WTC11 (cell line): ENCODE data around the gene S100P. TPM values are rescaled to one million over a fixed set of nuclear protein-coding genes. Genes with fewer than 3 reads are reported as not detected.
A peak's percentile ranks its signal among the peaks of the same experiment; 100 is the strongest.

Experiments used
- ATAC-seq: fragments of 200-7000 bp; cut with Tn5 transposase; 2 replicates; pipeline ENCODE4 v1.10.0; 2021; ENCODE audit warnings: mild to moderate bottlenecking, moderate library complexity
- CTCF ChIA-PET: fragments of 300-600 bp; sonication (Branson Sonifier 250); formaldehyde crosslinking; loops from one replicate; lab custom pipeline; 2021; ENCODE audit warnings: antibody characterized with exemption; lab: Charles Lee
- POLR2A ChIA-PET: fragments of 350-600 bp; sonication (Branson Sonifier 250); formaldehyde crosslinking; loops from one replicate; lab custom pipeline; 2021; ENCODE audit warnings: antibody characterized with exemption; lab: Charles Lee
- DNase-seq: peaks from one replicate; pipeline ENCODE4 v3.0.0; 2021; ENCODE audit warnings: low spot score
- H3K27ac Mint-ChIP-seq: 2 replicates; pipeline ENCODE4 v1.8.0; 2021; ENCODE audit warnings: mixed read lengths
- H3K27me3 Mint-ChIP-seq: 2 replicates; pipeline ENCODE4 v1.8.0; 2021; ENCODE audit warnings: low read depth, mild to moderate bottlenecking, moderate library complexity, mixed read lengths
- H3K36me3 Mint-ChIP-seq: 2 replicates; pipeline ENCODE4 v1.8.0; 2021; ENCODE audit warnings: mixed read lengths
- H3K4me1 Mint-ChIP-seq: 2 replicates; pipeline ENCODE4 v1.8.0; 2022; ENCODE audit warnings: mixed read lengths
- H3K4me3 Mint-ChIP-seq: 2 replicates; pipeline ENCODE4 v1.8.0; 2021; ENCODE audit warnings: mild to moderate bottlenecking, moderate library complexity, mixed read lengths
- H3K9me3 Mint-ChIP-seq: 2 replicates; pipeline ENCODE4 v1.8.0; 2021; ENCODE audit warnings: mixed read lengths
- ATF2 ChIP-seq: sonication (generic); formaldehyde crosslinking; IDR thresholded peaks from 2 replicates; pipeline ENCODE4 v1.8.1; 2022; ENCODE audit warnings: low read depth, missing genetic modification reagents, borderline replicate concordance
- E2F1 ChIP-seq: sonication (generic); formaldehyde crosslinking; IDR thresholded peaks from 2 replicates; pipeline ENCODE4 v1.8.0; 2022; ENCODE audit warnings: mild to moderate bottlenecking, missing genetic modification reagents
- EMX1 ChIP-seq: fragments of 250-450 bp; sonication (Bioruptor Pico); IDR thresholded peaks from 2 replicates; pipeline ENCODE4 v1.8.0; 2021; ENCODE audit warnings: mild to moderate bottlenecking
- ETV6 ChIP-seq: sonication (generic); formaldehyde crosslinking; IDR thresholded peaks from 2 replicates; pipeline ENCODE4 v1.8.1; 2022; ENCODE audit warnings: mild to moderate bottlenecking, missing genetic modification reagents
- IRF2 ChIP-seq: sonication (generic); formaldehyde crosslinking; IDR thresholded peaks from 2 replicates; pipeline ENCODE4 v1.8.0; 2022; ENCODE audit warnings: low read depth, missing genetic modification reagents, borderline replicate concordance
- JUN ChIP-seq: sonication (generic); formaldehyde crosslinking; IDR thresholded peaks from 2 replicates; pipeline ENCODE4 v1.8.0; 2023; ENCODE audit warnings: mild to moderate bottlenecking, missing genetic modification reagents
- MLX ChIP-seq: sonication (generic); formaldehyde crosslinking; IDR thresholded peaks from 2 replicates; pipeline ENCODE4 v1.8.1; 2023; ENCODE audit warnings: mild to moderate bottlenecking, missing genetic modification reagents, moderate library complexity
- NFATC4 ChIP-seq: fragments of 250-450 bp; sonication (Bioruptor Pico); IDR thresholded peaks from 2 replicates; pipeline ENCODE4 v1.9.0; 2021; ENCODE audit warnings: mild to moderate bottlenecking
- PRRX2 ChIP-seq: fragments of 250-450 bp; sonication (Bioruptor Pico); IDR thresholded peaks from 2 replicates; pipeline ENCODE4 v1.8.0; 2021; ENCODE audit warnings: mild to moderate bottlenecking
- TP53 ChIP-seq: sonication (generic); formaldehyde crosslinking; IDR thresholded peaks from 2 replicates; pipeline ENCODE4 v1.8.1; 2023; ENCODE audit warnings: mild to moderate bottlenecking, missing genetic modification reagents
- ZBTB43 ChIP-seq: sonication (generic); formaldehyde crosslinking; IDR thresholded peaks from 2 replicates; pipeline ENCODE4 v1.8.1; 2023; ENCODE audit warnings: mild to moderate bottlenecking, missing genetic modification reagents
- ZNF263 ChIP-seq: sonication (generic); formaldehyde crosslinking; IDR thresholded peaks from 2 replicates; pipeline ENCODE4 v1.8.1; 2022; ENCODE audit warnings: low read depth, mild to moderate bottlenecking, moderate library complexity, missing genetic modification reagents
- total RNA-seq: library from RNA; stranded (reverse); gene quantifications from 3 replicates; pipeline ENCODE4 v1.2.3, GENCODE V29; 2021
- TF ChIP-seq, protein P1 (sequence below): fragments of 250-450 bp; sonication (Bioruptor Pico); IDR thresholded peaks from 2 replicates; pipeline ENCODE4 v2.1.2; 2022; ENCODE audit warnings: mild to moderate bottlenecking, moderate library complexity
- TF ChIP-seq, protein P2 (sequence below): sonication (generic); formaldehyde crosslinking; IDR thresholded peaks from 2 replicates; pipeline ENCODE4 v1.8.0; 2023; ENCODE audit warnings: mild to moderate bottlenecking, missing genetic modification reagents
- TF ChIP-seq, protein P3 (sequence below): sonication (generic); formaldehyde crosslinking; IDR thresholded peaks from 2 replicates; pipeline ENCODE4 v1.8.0; 2022; ENCODE audit warnings: mild to moderate bottlenecking, missing genetic modification reagents
- TF ChIP-seq, protein P4 (sequence below): sonication (generic); formaldehyde crosslinking; conservative IDR thresholded peaks from 2 replicates; pipeline ENCODE4 v1.8.1; 2022; ENCODE audit warnings: mild to moderate bottlenecking, missing genetic modification reagents

The S100P gene
- total RNA-seq, 1 experiment from 2014 or later, result not detected

DNA sequence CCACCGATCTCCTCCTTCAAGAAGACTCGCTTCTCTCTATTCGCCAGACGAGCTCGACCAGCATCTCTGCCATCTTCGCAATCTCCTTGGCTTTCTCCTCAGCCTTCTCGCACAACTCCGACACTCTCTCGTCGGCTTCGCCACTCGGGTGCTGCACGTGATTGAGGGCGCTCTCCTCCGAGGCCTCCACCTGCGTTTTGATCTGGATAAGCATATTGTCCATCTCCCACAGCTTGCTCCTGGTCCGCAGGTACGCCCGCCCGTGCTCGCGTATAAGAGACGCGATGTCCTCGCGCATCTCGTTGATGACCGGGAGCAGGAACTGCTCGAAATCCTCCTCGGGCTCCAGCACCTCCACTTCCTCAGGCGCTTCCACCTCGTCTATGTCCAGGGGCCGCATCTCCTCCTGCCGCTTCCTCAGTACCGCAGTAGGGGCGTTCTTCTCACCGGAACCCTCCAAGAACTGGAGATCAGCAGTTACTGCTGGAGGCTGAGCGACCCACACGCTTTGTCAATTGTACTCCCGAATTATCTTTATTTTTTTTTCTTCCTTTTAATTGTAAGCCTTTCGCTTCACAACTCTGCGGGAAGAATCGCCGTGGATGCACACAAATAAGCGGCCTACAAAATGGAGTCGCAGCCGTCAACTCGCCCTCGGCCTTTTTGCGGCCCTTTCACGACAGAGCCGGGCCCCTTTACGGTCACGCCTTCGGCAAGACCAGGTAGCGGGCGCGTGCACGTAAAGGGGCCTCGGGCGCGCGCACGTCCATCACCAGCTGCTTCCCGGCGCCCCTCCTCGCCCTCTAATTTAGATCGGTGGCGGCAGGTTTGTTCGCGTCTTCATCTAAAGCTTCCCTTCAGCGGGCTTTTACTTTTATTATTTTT is 15.8 kb downstream of the S100P start, which contains the start of gene MRFAP1L1 (continued):
- TF ChIP-seq, protein P1, sequence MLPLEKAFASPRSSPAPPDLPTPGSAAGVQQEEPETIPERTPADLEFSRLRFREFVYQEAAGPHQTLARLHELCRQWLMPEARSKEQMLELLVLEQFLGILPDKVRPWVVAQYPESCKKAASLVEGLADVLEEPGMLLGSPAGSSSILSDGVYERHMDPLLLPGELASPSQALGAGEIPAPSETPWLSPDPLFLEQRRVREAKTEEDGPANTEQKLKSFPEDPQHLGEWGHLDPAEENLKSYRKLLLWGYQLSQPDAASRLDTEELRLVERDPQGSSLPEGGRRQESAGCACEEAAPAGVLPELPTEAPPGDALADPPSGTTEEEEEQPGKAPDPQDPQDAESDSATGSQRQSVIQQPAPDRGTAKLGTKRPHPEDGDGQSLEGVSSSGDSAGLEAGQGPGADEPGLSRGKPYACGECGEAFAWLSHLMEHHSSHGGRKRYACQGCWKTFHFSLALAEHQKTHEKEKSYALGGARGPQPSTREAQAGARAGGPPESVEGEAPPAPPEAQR (CRISPR knock-in tag), result no peak
- TF ChIP-seq, protein P2, sequence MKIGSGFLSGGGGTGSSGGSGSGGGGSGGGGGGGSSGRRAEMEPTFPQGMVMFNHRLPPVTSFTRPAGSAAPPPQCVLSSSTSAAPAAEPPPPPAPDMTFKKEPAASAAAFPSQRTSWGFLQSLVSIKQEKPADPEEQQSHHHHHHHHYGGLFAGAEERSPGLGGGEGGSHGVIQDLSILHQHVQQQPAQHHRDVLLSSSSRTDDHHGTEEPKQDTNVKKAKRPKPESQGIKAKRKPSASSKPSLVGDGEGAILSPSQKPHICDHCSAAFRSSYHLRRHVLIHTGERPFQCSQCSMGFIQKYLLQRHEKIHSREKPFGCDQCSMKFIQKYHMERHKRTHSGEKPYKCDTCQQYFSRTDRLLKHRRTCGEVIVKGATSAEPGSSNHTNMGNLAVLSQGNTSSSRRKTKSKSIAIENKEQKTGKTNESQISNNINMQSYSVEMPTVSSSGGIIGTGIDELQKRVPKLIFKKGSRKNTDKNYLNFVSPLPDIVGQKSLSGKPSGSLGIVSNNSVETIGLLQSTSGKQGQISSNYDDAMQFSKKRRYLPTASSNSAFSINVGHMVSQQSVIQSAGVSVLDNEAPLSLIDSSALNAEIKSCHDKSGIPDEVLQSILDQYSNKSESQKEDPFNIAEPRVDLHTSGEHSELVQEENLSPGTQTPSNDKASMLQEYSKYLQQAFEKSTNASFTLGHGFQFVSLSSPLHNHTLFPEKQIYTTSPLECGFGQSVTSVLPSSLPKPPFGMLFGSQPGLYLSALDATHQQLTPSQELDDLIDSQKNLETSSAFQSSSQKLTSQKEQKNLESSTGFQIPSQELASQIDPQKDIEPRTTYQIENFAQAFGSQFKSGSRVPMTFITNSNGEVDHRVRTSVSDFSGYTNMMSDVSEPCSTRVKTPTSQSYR (CRISPR knock-in tag), result no peak
- TF ChIP-seq, protein P3, sequence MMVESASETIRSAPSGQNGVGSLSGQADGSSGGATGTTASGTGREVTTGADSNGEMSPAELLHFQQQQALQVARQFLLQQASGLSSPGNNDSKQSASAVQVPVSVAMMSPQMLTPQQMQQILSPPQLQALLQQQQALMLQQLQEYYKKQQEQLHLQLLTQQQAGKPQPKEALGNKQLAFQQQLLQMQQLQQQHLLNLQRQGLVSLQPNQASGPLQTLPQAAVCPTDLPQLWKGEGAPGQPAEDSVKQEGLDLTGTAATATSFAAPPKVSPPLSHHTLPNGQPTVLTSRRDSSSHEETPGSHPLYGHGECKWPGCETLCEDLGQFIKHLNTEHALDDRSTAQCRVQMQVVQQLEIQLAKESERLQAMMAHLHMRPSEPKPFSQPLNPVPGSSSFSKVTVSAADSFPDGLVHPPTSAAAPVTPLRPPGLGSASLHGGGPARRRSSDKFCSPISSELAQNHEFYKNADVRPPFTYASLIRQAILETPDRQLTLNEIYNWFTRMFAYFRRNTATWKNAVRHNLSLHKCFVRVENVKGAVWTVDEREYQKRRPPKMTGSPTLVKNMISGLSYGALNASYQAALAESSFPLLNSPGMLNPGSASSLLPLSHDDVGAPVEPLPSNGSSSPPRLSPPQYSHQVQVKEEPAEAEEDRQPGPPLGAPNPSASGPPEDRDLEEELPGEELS (CRISPR knock-in tag), result peak; percentile 33; the same call in 1 of the 2 replicates

DNA sequence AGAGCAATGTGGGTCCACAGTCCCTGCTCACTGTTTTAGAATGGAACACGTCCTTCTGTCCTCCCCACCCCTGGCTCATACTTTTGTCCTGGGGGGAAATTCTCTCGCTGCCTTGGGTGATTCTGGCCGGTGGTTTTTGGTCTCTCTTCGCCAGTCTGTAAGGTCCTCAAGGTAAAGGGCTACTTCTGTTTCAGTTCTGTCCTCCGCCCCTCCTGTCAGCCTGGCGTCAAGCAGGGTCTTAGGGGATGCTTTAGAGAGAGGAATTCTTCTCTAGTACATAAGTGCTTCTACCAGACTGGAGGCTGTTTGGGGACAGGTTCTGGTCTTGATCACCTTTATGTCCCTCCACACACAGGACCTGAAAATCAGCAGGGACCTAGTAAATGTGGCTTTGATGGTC is 16.6 kb downstream of the S100P start:
- Mint-ChIP-seq H3K4me1 (peaks cover 27% of the 10 kb centered on the region), H3K36me3 (peaks cover 25% of the 10 kb centered on the region), H3K27ac (no peak overlapping the region), H3K9me3 (peaks cover 8% of the 10 kb centered on the region), H3K4me3 (peak overlapping the region; percentile 98)
- peak; percentile 45 for ATAC-seq
- POLR2A ChIA-PET, result no interaction called here
- no peak for TF ChIP-seq NFATC4
- TF ChIP-seq, protein P4, sequence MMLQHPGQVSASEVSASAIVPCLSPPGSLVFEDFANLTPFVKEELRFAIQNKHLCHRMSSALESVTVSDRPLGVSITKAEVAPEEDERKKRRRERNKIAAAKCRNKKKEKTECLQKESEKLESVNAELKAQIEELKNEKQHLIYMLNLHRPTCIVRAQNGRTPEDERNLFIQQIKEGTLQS (CRISPR knock-in tag), result no peak
- TF ChIP-seq ZBTB43 (CRISPR knock-in tag), result no peak
- TF ChIP-seq ZNF263 (CRISPR knock-in tag), result no peak
- no peak for TF ChIP-seq E2F1
- TF ChIP-seq MLX, result no peak
- TF ChIP-seq, all 79 proteins: peak for 0
- DNase-seq, result no peak
- peaks cover 37% of the 10 kb centered on the region for H3K27me3 Mint-ChIP-seq
- CTCF ChIA-PET, result interaction anchor here (1.0 to 1.7 kb wide), 8 partner anchors 9 to 163 kb away, joined by 3 to 13 read pairs (median 4); a partner anchor contains a TSS

- ATAC-seq (no peak), DNase-seq (no peak)
- H3K4me1 Mint-ChIP-seq, result peaks cover 30% of the 10 kb centered on the region
- CTCF ChIA-PET, result no interaction called here
- TF ChIP-seq TP53 (CRISPR knock-in tag), result no peak
- TF ChIP-seq IRF2 (CRISPR knock-in tag), result no peak
- no peak for TF ChIP-seq PRRX2 (CRISPR knock-in tag)
- TF ChIP-seq ATF2, result no peak
- no peak for TF ChIP-seq MLX
- TF ChIP-seq EMX1 (CRISPR knock-in tag), result no peak
- TF ChIP-seq JUN (CRISPR knock-in tag), result no peak
- no peak for TF ChIP-seq ETV6
- peaks cover 4% of the 10 kb centered on the region for H3K9me3 Mint-ChIP-seq
- POLR2A ChIA-PET, result no interaction called here
- H3K27ac Mint-ChIP-seq, result no peak overlapping the region
- peaks cover 21% of the 10 kb centered on the region for H3K36me3 Mint-ChIP-seq
- H3K4me3 Mint-ChIP-seq, result 0 out of 2 replicates have a peak overlapping the region, but pooled peaks have one; percentile 98
- peaks cover 42% of the 10 kb centered on the region for H3K27me3 Mint-ChIP-seq
Measured at GRCh38 chr4:6710996-6711395, 17.3 kb downstream of the S100P start.
